Endodermal cell (in vitro differentiated cells): ENCODE data around the gene MEF2D. TPM values are rescaled to one million over a fixed set of nuclear protein-coding genes. Genes with fewer than 3 reads are reported as not detected.

Experiments
- DNase-seq: peaks from one replicate; pipeline ENCODE4 v3.0.0-alpha.2; 2017
- H3K27ac ChIP-seq: 2 replicates; pipeline ENCODE4 v1.5.1; 2013; ENCODE audit warnings: mild to moderate bottlenecking, low read depth, low read length, moderate library complexity
- H3K27me3 ChIP-seq: 2 replicates; pipeline ENCODE4 v1.6.1; 2013; ENCODE audit warnings: mild to moderate bottlenecking, low read length, moderate library complexity; ENCODE audit not compliant: insufficient read depth, control insufficient read depth, poor library complexity, severe bottlenecking
- H3K36me3 ChIP-seq: 2 replicates; pipeline ENCODE4 v1.7.0; 2013; ENCODE audit warnings: mild to moderate bottlenecking, low read length, moderate library complexity; ENCODE audit not compliant: control insufficient read depth, insufficient read depth
- H3K4me1 ChIP-seq: one replicate; pipeline ENCODE4 v1.7.0; 2013; ENCODE audit warnings: low read length; ENCODE audit not compliant: control insufficient read depth, insufficient read depth
- H3K4me3 ChIP-seq: 2 replicates; pipeline ENCODE4 v1.5.1; 2013; ENCODE audit warnings: mild to moderate bottlenecking, low read length, moderate library complexity
- H3K9ac ChIP-seq: 2 replicates; pipeline ENCODE4 v1.6.1; 2013; ENCODE audit warnings: mild to moderate bottlenecking, low read length, moderate library complexity; ENCODE audit not compliant: poor library complexity, severe bottlenecking; ENCODE audit errors: extremely low read depth
- H3K9me3 ChIP-seq: 2 replicates; pipeline ENCODE4 v1.6.1; 2013; ENCODE audit warnings: mild to moderate bottlenecking, low read length, moderate library complexity; ENCODE audit not compliant: control insufficient read depth
- H3K27ac Mint-ChIP-seq: 2 replicates; pipeline ENCODE4 v1.8.0; 2020; ENCODE audit warnings: mixed read lengths
- H3K27me3 Mint-ChIP-seq: 2 replicates; pipeline ENCODE4 v1.8.0; 2021; ENCODE audit warnings: mild to moderate bottlenecking, mixed read lengths; ENCODE audit not compliant: insufficient read depth
- H3K36me3 Mint-ChIP-seq: 2 replicates; pipeline ENCODE4 v1.8.0; 2020; ENCODE audit warnings: low read depth, mixed read lengths
- H3K4me1 Mint-ChIP-seq: 2 replicates; pipeline ENCODE4 v1.8.0; 2020; ENCODE audit warnings: mixed read lengths
- H3K4me3 Mint-ChIP-seq: 2 replicates; pipeline ENCODE4 v1.8.0; 2020; ENCODE audit warnings: mild to moderate bottlenecking, moderate library complexity, mixed read lengths
- H3K9me3 Mint-ChIP-seq: 2 replicates; pipeline ENCODE4 v1.8.0; 2020; ENCODE audit warnings: mild to moderate bottlenecking, mixed read lengths
- WGBS, 2 experiments: methylation state at CpG; one replicate each; pipeline versions ENCODE4 v1.1.5 to v1.1.7; 2013; ENCODE audit warnings: missing lambda C conversion rate in 2 of 2, mixed read lengths in 1 of 2; ENCODE audit not compliant: insufficient coverage in 1 of 2, insufficient read length in 1 of 2; 5-methylcytosine and 5-hydroxymethylcytosine counted together
- total RNA-seq, 2 donors: library from RNA; stranded (reverse); fragmentation: NEBNext Ultra II Directional in 1 of 2; extraction: Animal tissue kit (Norgen Biotek cat#: 25700) in 1 of 2; gene quantifications; 2 replicates in 1 of 2; 3 replicates in 1 of 2; pipeline ENCODE4 v1.2.1, GENCODE V29; 2021
- TF ChIP-seq, protein P1 (sequence below): fragments of 200-600 bp; sonication (generic); conservative IDR thresholded peaks from 2 replicates; pipeline ENCODE4 v1.5.0; 2021; ENCODE audit warnings: antibody characterized with exemption, mild to moderate bottlenecking

The MEF2D gene
- total RNA-seq, 2 donors from 2014 or later: 10.5 to 12.8 TPM

DNA sequence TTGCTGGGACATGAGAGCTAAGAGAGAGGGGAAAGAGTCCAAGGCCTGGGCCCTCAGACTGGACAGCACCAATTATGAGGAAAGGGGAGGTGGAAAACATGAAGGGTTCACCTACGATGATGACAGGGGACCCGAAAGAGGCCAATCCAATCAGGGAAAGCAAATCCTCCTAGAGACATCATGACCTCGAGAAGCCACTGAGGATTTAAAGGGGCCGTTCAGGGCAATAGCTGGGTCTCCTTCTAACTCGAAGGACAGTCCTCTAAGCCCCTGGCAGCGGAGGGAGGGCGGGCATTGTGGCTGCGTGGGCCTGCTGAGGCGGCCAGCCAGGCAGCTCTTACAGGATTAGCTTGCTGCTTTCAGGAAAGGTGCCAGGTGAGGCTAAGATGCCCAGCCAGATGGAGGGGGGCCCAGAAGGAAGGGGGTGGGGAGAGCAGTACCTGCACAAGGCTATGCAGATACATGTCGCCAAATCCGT lies 7.4 kb downstream of the MEF2D start:
- H3K27ac Mint-ChIP-seq: peak overlapping the region; percentile 26

DNA sequence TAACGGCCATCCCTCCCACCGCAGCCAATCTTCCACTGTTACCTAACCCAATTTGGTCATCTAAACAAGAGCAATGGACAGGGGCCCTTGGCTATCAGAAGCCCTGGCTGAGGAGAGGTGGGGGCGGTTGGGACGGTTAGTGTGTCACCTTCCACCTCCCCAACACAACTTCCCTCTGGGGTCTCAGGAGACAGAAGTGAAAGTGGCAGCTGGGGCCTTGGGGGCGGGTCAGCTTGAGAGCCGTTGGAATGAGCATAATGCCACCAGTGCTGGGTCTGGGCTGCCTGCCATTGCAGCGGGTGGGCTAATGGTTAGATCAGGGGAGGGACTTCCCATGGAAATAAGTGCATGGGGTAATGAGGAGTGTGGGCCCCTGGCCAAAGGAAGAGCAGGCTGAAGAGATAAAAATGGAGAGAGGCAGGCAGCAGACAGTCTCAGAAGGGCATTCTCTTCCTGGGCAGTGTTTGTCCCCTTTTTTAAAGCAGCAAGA lies 7.9 kb downstream of the MEF2D start:
- H3K27ac ChIP-seq: no peak overlapping the region
- H3K27me3 ChIP-seq: no peaks in the 10 kb centered on the region
- Mint-ChIP-seq H3K9me3 (no peaks in the 10 kb centered on the region), H3K4me3 (no peak overlapping the region), H3K27ac (peak overlapping the region; percentile 26), H3K27me3 (no peaks in the 10 kb centered on the region), H3K4me1 (peaks cover 38% of the 10 kb centered on the region), H3K36me3 (no peaks in the 10 kb centered on the region)
- H3K9ac ChIP-seq: no peak overlapping the region
- H3K9me3 ChIP-seq: no peaks in the 10 kb centered on the region
- no peak overlapping the region for H3K4me3 ChIP-seq
- peak; percentile 49 for DNase-seq
- WGBS, 2 experiments: 60 to 78% methylated on average over 1 to 7 of the region's 7 CpGs
- H3K4me1 ChIP-seq: peaks cover 16% of the 10 kb centered on the region
- H3K36me3 ChIP-seq: no peaks in the 10 kb centered on the region
- TF ChIP-seq, protein P1, sequence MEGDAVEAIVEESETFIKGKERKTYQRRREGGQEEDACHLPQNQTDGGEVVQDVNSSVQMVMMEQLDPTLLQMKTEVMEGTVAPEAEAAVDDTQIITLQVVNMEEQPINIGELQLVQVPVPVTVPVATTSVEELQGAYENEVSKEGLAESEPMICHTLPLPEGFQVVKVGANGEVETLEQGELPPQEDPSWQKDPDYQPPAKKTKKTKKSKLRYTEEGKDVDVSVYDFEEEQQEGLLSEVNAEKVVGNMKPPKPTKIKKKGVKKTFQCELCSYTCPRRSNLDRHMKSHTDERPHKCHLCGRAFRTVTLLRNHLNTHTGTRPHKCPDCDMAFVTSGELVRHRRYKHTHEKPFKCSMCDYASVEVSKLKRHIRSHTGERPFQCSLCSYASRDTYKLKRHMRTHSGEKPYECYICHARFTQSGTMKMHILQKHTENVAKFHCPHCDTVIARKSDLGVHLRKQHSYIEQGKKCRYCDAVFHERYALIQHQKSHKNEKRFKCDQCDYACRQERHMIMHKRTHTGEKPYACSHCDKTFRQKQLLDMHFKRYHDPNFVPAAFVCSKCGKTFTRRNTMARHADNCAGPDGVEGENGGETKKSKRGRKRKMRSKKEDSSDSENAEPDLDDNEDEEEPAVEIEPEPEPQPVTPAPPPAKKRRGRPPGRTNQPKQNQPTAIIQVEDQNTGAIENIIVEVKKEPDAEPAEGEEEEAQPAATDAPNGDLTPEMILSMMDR: no peak

More for the DNA sequence above, 7.4 kb downstream of the MEF2D start:
- Histone ChIP-seq H3K9ac (no peak overlapping the region), H3K27me3 (no peaks in the 10 kb centered on the region), H3K36me3 (no peaks in the 10 kb centered on the region), H3K27ac (no peak overlapping the region), H3K4me1 (peaks cover 17% of the 10 kb centered on the region), H3K4me3 (no peak overlapping the region), H3K9me3 (no peaks in the 10 kb centered on the region)
- H3K36me3 Mint-ChIP-seq: no peaks in the 10 kb centered on the region
- H3K27me3 Mint-ChIP-seq: no peaks in the 10 kb centered on the region
- WGBS, 2 experiments: 78 to 86% methylated on average over 11 of the region's 11 CpGs
- peak; percentile 61 for DNase-seq
- TF ChIP-seq, protein P1: no peak
- H3K4me1 Mint-ChIP-seq: peaks cover 43% of the 10 kb centered on the region
- no peak overlapping the region for H3K4me3 Mint-ChIP-seq
- no peaks in the 10 kb centered on the region for H3K9me3 Mint-ChIP-seq

DNA sequence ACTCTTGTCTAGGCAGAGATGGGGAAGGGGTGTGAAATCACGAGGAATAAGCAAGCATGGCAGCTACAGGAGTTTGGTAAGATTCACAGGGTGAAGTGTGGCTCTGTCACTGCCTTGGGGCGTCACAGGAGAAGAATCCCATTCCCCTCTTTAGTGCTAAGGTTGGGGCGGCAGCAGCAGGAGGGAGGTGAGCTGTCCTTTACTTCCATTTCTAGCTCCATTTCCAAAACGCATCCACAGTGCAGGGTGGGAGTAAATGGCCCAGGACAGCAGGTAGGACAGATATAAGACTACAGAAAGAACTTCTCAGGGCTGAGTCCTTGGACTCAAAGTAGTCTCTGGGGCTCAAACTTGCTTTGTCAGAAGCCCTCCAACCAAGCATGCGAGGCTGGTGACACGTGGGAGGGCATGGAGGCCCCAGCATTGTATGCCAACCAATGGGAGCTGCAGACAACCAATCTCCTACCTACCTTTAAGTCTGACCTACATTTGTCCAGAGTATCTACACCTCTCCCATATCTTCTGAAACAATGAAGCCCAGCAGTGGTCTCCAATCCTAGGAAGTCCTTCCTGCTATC lies 8.5 kb downstream of the MEF2D start:
- no peaks in the 10 kb centered on the region for H3K9me3 Mint-ChIP-seq
- no peak overlapping the region for H3K4me3 ChIP-seq
- TF ChIP-seq, protein P1: no peak
- no peaks in the 10 kb centered on the region for H3K9me3 ChIP-seq
- no peak for DNase-seq
- peaks cover 16% of the 10 kb centered on the region for H3K4me1 ChIP-seq
- no peaks in the 10 kb centered on the region for H3K36me3 ChIP-seq
- H3K4me1 Mint-ChIP-seq: peaks cover 37% of the 10 kb centered on the region
- no peak overlapping the region for H3K4me3 Mint-ChIP-seq
- 91 to 94% methylated on average over 4 to 6 of the region's 6 CpGs for WGBS, 2 experiments
- no peaks in the 10 kb centered on the region for H3K36me3 Mint-ChIP-seq
- H3K27ac ChIP-seq: no peak overlapping the region
- H3K9ac ChIP-seq: no peak overlapping the region
- no peaks in the 10 kb centered on the region for H3K27me3 ChIP-seq
- H3K27me3 Mint-ChIP-seq: no peaks in the 10 kb centered on the region
- H3K27ac Mint-ChIP-seq: no peak overlapping the region
